Ecto neural progenitor cell (in vitro differentiated cells): ENCODE data around the gene LGALS7.

Experiments used
- DNase-seq: peaks from one replicate; pipeline ENCODE4 v3.0.0-alpha.2; 2018; ENCODE audit warnings: low spot score

Gene LGALS7

GRCh38 chr19:38739440-38740256 lies 33.7 kb downstream of the LGALS7 start:
- DNase-seq: no peak

- DNase-seq: no peak
Observed at GRCh38 chr19:38737921-38738737, 35.2 kb downstream of the LGALS7 start.

- no peak for DNase-seq
Observed at GRCh38 chr19:38737281-38737865, 35.9 kb downstream of the LGALS7 start.

- peak; percentile 74 for DNase-seq
Observed at GRCh38 chr19:38736413-38737280, 36.7 kb downstream of the LGALS7 start.

GRCh38 chr19:38736036-38736412 lies 37.3 kb downstream of the LGALS7 start:
- DNase-seq: peak; percentile 67

GRCh38 chr19:38735257-38735686 lies 38.0 kb downstream of the LGALS7 start:
- DNase-seq: peak; percentile 76

GRCh38 chr19:38734426-38735256 lies 38.7 kb downstream of the LGALS7 start:
- peak; percentile 60 for DNase-seq

GRCh38 chr19:38734176-38734425 lies 39.2 kb downstream of the LGALS7 start:
- DNase-seq: no peak

GRCh38 chr19:38733493-38734175 lies 39.7 kb downstream of the LGALS7 start:
- no peak for DNase-seq

GRCh38 chr19:38733241-38733492 lies 40.1 kb downstream of the LGALS7 start:
- no peak for DNase-seq

- DNase-seq: no peak
Observed at GRCh38 chr19:38731654-38732301, 41.5 kb downstream of the LGALS7 start.

GRCh38 chr19:38730731-38731589 lies 42.4 kb downstream of the LGALS7 start:
- no peak for DNase-seq

- no peak for DNase-seq
Observed at GRCh38 chr19:38730470-38730730, 42.9 kb downstream of the LGALS7 start.

GRCh38 chr19:38729653-38730469 lies 43.5 kb downstream of the LGALS7 start:
- DNase-seq: peak; percentile 88

GRCh38 chr19:38728752-38729541 lies 44.4 kb downstream of the LGALS7 start:
- no peak for DNase-seq

GRCh38 chr19:38727868-38728660 lies 45.3 kb downstream of the LGALS7 start:
- no peak for DNase-seq

GRCh38 chr19:38727306-38727867 lies 45.9 kb downstream of the LGALS7 start:
- DNase-seq: no peak
